Skeletal muscle satellite cell (primary cell): ENCODE results near the gene UBA3. TPM values are rescaled to one million over a fixed set of nuclear protein-coding genes. Genes with fewer than 3 reads are reported as not detected.

Source experiments
- H3K27me3 ChIP-seq: 2 replicates; pipeline ENCODE4 v1.7.0; 2013; ENCODE audit warnings: low read length; ENCODE audit not compliant: control insufficient read depth, insufficient read depth
- H3K36me3 ChIP-seq: 2 replicates; pipeline ENCODE4 v1.7.0; 2013; ENCODE audit warnings: mild to moderate bottlenecking, control low read depth, low read length; ENCODE audit not compliant: insufficient read depth
- H3K4me1 ChIP-seq: 2 replicates; pipeline ENCODE4 v1.7.0; 2013; ENCODE audit warnings: low read length; ENCODE audit not compliant: control insufficient read depth, insufficient read depth
- H3K4me2 ChIP-seq: 2 replicates; pipeline ENCODE4 v1.7.0; 2013; ENCODE audit warnings: mild to moderate bottlenecking, low read length
- H3K4me3 ChIP-seq: 2 replicates; pipeline ENCODE4 v1.7.0; 2013; ENCODE audit warnings: low read length
- H3K9ac ChIP-seq: 2 replicates; pipeline ENCODE4 v1.7.0; 2013; ENCODE audit warnings: mild to moderate bottlenecking, low read depth, low read length, moderate library complexity
- H3K9me3 ChIP-seq: replicated peaks from 2 replicates; pipeline ENCODE4 v1.7.0; 2013; ENCODE audit warnings: mild to moderate bottlenecking, control low read depth, low read length
- total RNA-seq: library from RNA; depleted of rRNA; stranded (reverse); fragments of >200 nt; gene quantifications from 2 replicates; pipeline ENCODE4 v1.2.3, GENCODE V29; 2012; rRNA removed

Gene UBA3
- 44.1 and 56.8 TPM in 2 replicates for total RNA-seq

- Histone ChIP-seq H3K36me3 (no peaks in the 10 kb centered on the region), H3K9ac (peak within 1 kb of the TSS; percentile 90), H3K4me2 (peak within 1 kb of the TSS; percentile 91), H3K27me3 (no peaks in the 10 kb centered on the region), H3K9me3 (no peaks in the 10 kb centered on the region), H3K4me1 (peaks cover 53% of the 10 kb centered on the region), H3K4me3 (peak within 1 kb of the TSS; percentile 76)
These were observed at the start of gene UBA3 for GRCh38 chr3:69080233-69080920. Gene UBA3, minus strand, starts transcription at chr3:69080365. Its CDS starts 12 bp downstream, at chr3:69080353.

- Histone ChIP-seq H3K4me1 (no peaks in the 10 kb centered on the region), H3K4me2 (no peak overlapping the region), H3K27me3 (no peaks in the 10 kb centered on the region), H3K9ac (no peak overlapping the region), H3K4me3 (no peak overlapping the region), H3K36me3 (no peaks in the 10 kb centered on the region), H3K9me3 (no peaks in the 10 kb centered on the region)
These were observed 49.4 kb upstream of the UBA3 start for GRCh38 chr3:69129531-69129930.

GRCh38 chr3:69128509-69128908 is 48.3 kb upstream of the UBA3 start:
- H3K36me3 ChIP-seq = no peaks in the 10 kb centered on the region
- H3K27me3 ChIP-seq = no peaks in the 10 kb centered on the region
- H3K4me3 ChIP-seq = no peak overlapping the region
- H3K9ac ChIP-seq = no peak overlapping the region
- H3K4me2 ChIP-seq = no peak overlapping the region
- no peaks in the 10 kb centered on the region for H3K4me1 ChIP-seq
- H3K9me3 ChIP-seq = no peaks in the 10 kb centered on the region

GRCh38 chr3:69126999-69127398 is 46.8 kb upstream of the UBA3 start:
- Histone ChIP-seq H3K9me3 (no peaks in the 10 kb centered on the region), H3K9ac (no peak overlapping the region), H3K36me3 (no peaks in the 10 kb centered on the region), H3K4me3 (no peak overlapping the region), H3K27me3 (no peaks in the 10 kb centered on the region), H3K4me2 (no peak overlapping the region), H3K4me1 (no peaks in the 10 kb centered on the region)

GRCh38 chr3:69126216-69126615 is 46.1 kb upstream of the UBA3 start:
- H3K9ac ChIP-seq = no peak overlapping the region
- H3K36me3 ChIP-seq = no peaks in the 10 kb centered on the region
- no peak overlapping the region for H3K4me3 ChIP-seq
- no peak overlapping the region for H3K4me2 ChIP-seq
- H3K4me1 ChIP-seq = no peaks in the 10 kb centered on the region
- H3K9me3 ChIP-seq = no peaks in the 10 kb centered on the region
- no peaks in the 10 kb centered on the region for H3K27me3 ChIP-seq

GRCh38 chr3:69122403-69122802 is 42.2 kb upstream of the UBA3 start, which contains the start of gene LMOD3:
Gene LMOD3, minus strand, starts transcription at chr3:69122595. Its CDS starts 209 bp downstream, at chr3:69122386.
- H3K4me2 ChIP-seq = peak within 1 kb of the TSS; percentile 33
- H3K9ac ChIP-seq = no peak within 1 kb of the TSS

GRCh38 chr3:69121950-69122349 is 41.8 kb upstream of the UBA3 start:
- Histone ChIP-seq H3K4me3 (no peak overlapping the region), H3K9me3 (no peaks in the 10 kb centered on the region), H3K36me3 (no peaks in the 10 kb centered on the region), H3K4me1 (peaks cover 2% of the 10 kb centered on the region), H3K27me3 (no peaks in the 10 kb centered on the region), H3K9ac (no peak overlapping the region), H3K4me2 (peak overlapping the region; percentile 33)

More at GRCh38 chr3:69122403-69122802, 42.2 kb upstream of the UBA3 start, which contains the start of gene LMOD3:
- Histone ChIP-seq H3K9me3 (no peaks in the 10 kb centered on the region), H3K27me3 (no peaks in the 10 kb centered on the region), H3K36me3 (no peaks in the 10 kb centered on the region), H3K4me1 (no peaks in the 10 kb centered on the region), H3K4me3 (no peak within 1 kb of the TSS)

- H3K4me2 ChIP-seq = peak overlapping the region; percentile 33
- no peaks in the 10 kb centered on the region for H3K36me3 ChIP-seq
- H3K27me3 ChIP-seq = no peaks in the 10 kb centered on the region
- peaks cover 6% of the 10 kb centered on the region for H3K4me1 ChIP-seq
- H3K9ac ChIP-seq = no peak overlapping the region
- H3K9me3 ChIP-seq = no peaks in the 10 kb centered on the region
- H3K4me3 ChIP-seq = no peak overlapping the region
These were observed 41.3 kb upstream of the UBA3 start for GRCh38 chr3:69121513-69121912.

GRCh38 chr3:69120879-69121464 is 40.8 kb upstream of the UBA3 start:
- Histone ChIP-seq H3K36me3 (no peaks in the 10 kb centered on the region), H3K9ac (no peak overlapping the region), H3K9me3 (no peaks in the 10 kb centered on the region), H3K4me3 (no peak overlapping the region), H3K4me2 (no peak overlapping the region), H3K27me3 (no peaks in the 10 kb centered on the region), H3K4me1 (peaks cover 12% of the 10 kb centered on the region)

- Histone ChIP-seq H3K4me1 (peaks cover 19% of the 10 kb centered on the region), H3K9me3 (no peaks in the 10 kb centered on the region), H3K36me3 (no peaks in the 10 kb centered on the region), H3K27me3 (no peaks in the 10 kb centered on the region), H3K9ac (no peak overlapping the region), H3K4me2 (no peak overlapping the region), H3K4me3 (no peak overlapping the region)
These were observed 39.5 kb upstream of the UBA3 start for GRCh38 chr3:69119681-69120080.

- Histone ChIP-seq H3K4me1 (peaks cover 20% of the 10 kb centered on the region), H3K9me3 (no peaks in the 10 kb centered on the region), H3K4me3 (no peak overlapping the region), H3K36me3 (no peaks in the 10 kb centered on the region), H3K27me3 (no peaks in the 10 kb centered on the region), H3K9ac (no peak overlapping the region), H3K4me2 (no peak overlapping the region)
These were observed 39.0 kb upstream of the UBA3 start for GRCh38 chr3:69119138-69119537.

GRCh38 chr3:69118555-69118954 is 38.4 kb upstream of the UBA3 start:
- Histone ChIP-seq H3K4me3 (no peak overlapping the region), H3K9ac (no peak overlapping the region), H3K4me1 (peaks cover 26% of the 10 kb centered on the region), H3K4me2 (no peak overlapping the region), H3K27me3 (no peaks in the 10 kb centered on the region), H3K9me3 (no peaks in the 10 kb centered on the region), H3K36me3 (no peaks in the 10 kb centered on the region)
